ENCODE results near the gene CCR5AS.
A peak's percentile ranks its signal among the peaks of the same experiment; 100 is the strongest.

Gene CCR5AS

GRCh38 chr3:46367811-46368210 is 39.1 kb downstream of the CCR5AS start:
- H3K27ac Mint-ChIP-seq = no peak overlapping the region

GRCh38 chr3:46365737-46366524 is 40.9 kb downstream of the CCR5AS start:
- Histone ChIP-seq H3K9ac (no peak overlapping the region), H3K36me3 (no peaks in the 10 kb centered on the region), H4K20me1 (ENCODE audit: low read depth) (no peaks in the 10 kb centered on the region), H3K4me2 (no peak overlapping the region), H3K79me2 (ENCODE audit: low read depth) (no peaks in the 10 kb centered on the region), H3K4me1 (peaks cover 2% of the 10 kb centered on the region), H3K4me3 (no peak overlapping the region), H3F3A (ENCODE audit: low read depth) (no peaks in the 10 kb centered on the region), H3K27ac (no peak overlapping the region), H2AFZ (replicated peaks) (no peak overlapping the region), H3K27me3 (no peaks in the 10 kb centered on the region), H3K9me3 (ENCODE audit: low read depth) (no peaks in the 10 kb centered on the region)
- TF ChIP-seq EZH2 (IDR thresholded peaks at IDR 0.05) (no peak), EZH2phosphoT487 (IDR thresholded peaks at IDR 0.05) (no peak), CTCF (IDR thresholded peaks at IDR 0.05) (no peak)
- H3K9me3 Mint-ChIP-seq = no peaks in the 10 kb centered on the region
- H3K27me3 Mint-ChIP-seq (ENCODE audit: insufficient read depth, low read depth) = peaks cover 6% of the 10 kb centered on the region
- no peaks in the 10 kb centered on the region for H3K36me3 Mint-ChIP-seq
- peaks cover 5% of the 10 kb centered on the region for H3K4me1 Mint-ChIP-seq
- H3K4me3 Mint-ChIP-seq = no peak overlapping the region
- DNase-seq (ENCODE audit: low spot score) = no peak
- no peak overlapping the region for H3K27ac Mint-ChIP-seq

More at GRCh38 chr3:46367811-46368210, 39.1 kb downstream of the CCR5AS start:
- Mint-ChIP-seq H3K4me1 (no peaks in the 10 kb centered on the region), H3K36me3 (no peaks in the 10 kb centered on the region), H3K4me3 (no peak overlapping the region), H3K9me3 (no peaks in the 10 kb centered on the region), H3K27me3 (ENCODE audit: insufficient read depth, low read depth) (peaks cover 6% of the 10 kb centered on the region)
- H3K27me3 ChIP-seq = no peaks in the 10 kb centered on the region
- H3K36me3 ChIP-seq = no peaks in the 10 kb centered on the region
- no peak overlapping the region for H3K4me2 ChIP-seq
- H3K27ac ChIP-seq = no peak overlapping the region
- no peak overlapping the region for H3K4me3 ChIP-seq
- no peaks in the 10 kb centered on the region for H3K9me3 ChIP-seq (ENCODE audit: low read depth)
- H4K20me1 ChIP-seq (ENCODE audit: low read depth) = no peaks in the 10 kb centered on the region
- no peak overlapping the region for H3K9ac ChIP-seq
- DNase-seq (ENCODE audit: low spot score) = no peak
- H3K4me1 ChIP-seq = no peaks in the 10 kb centered on the region
- no peaks in the 10 kb centered on the region for H3F3A ChIP-seq (ENCODE audit: low read depth)
- peak overlapping the region; percentile 74 for H2AFZ ChIP-seq (replicated peaks)
- no peak for TF ChIP-seq EZH2 (IDR thresholded peaks at IDR 0.05)
- no peak for TF ChIP-seq CTCF (IDR thresholded peaks at IDR 0.05)
- TF ChIP-seq EZH2phosphoT487 (IDR thresholded peaks at IDR 0.05) = no peak
- no peaks in the 10 kb centered on the region for H3K79me2 ChIP-seq (ENCODE audit: low read depth)

GRCh38 chr3:46365041-46365440 is 41.8 kb downstream of the CCR5AS start:
- Mint-ChIP-seq H3K9me3 (no peaks in the 10 kb centered on the region), H3K36me3 (no peaks in the 10 kb centered on the region), H3K4me1 (peaks cover 14% of the 10 kb centered on the region), H3K4me3 (no peak overlapping the region), H3K27ac (no peak overlapping the region), H3K27me3 (ENCODE audit: insufficient read depth, low read depth) (peaks cover 6% of the 10 kb centered on the region)
- Histone ChIP-seq H3K9me3 (ENCODE audit: low read depth) (no peaks in the 10 kb centered on the region), H3K4me2 (no peak overlapping the region), H2AFZ (replicated peaks) (no peak overlapping the region), H3K9ac (no peak overlapping the region), H3K4me1 (peaks cover 10% of the 10 kb centered on the region), H4K20me1 (ENCODE audit: low read depth) (no peaks in the 10 kb centered on the region), H3K27ac (no peak overlapping the region), H3K36me3 (no peaks in the 10 kb centered on the region), H3F3A (ENCODE audit: low read depth) (peaks cover 3% of the 10 kb centered on the region), H3K79me2 (ENCODE audit: low read depth) (no peaks in the 10 kb centered on the region), H3K27me3 (no peaks in the 10 kb centered on the region), H3K4me3 (no peak overlapping the region)
- TF ChIP-seq EZH2phosphoT487 (IDR thresholded peaks at IDR 0.05) = no peak
- no peak for TF ChIP-seq EZH2 (IDR thresholded peaks at IDR 0.05)
- no peak for TF ChIP-seq CTCF (IDR thresholded peaks at IDR 0.05)
- DNase-seq (ENCODE audit: low spot score) = no peak

Data from neural progenitor cell (in vitro differentiated cells).